Esophagus muscularis mucosa (tissue), 3 donors: ENCODE data around the gene CUX1.

ENCODE experiments used
- CTCF ChIP-seq, 3 experiments: fragments of 200-600 bp in 2 of 3; fragments of 450-650 bp in 1 of 3; sonication (generic) in 2 of 3; IDR thresholded peaks; one replicate each; pipeline ENCODE4 v1.5.1; 2017 to 2019; ENCODE audit warnings: antibody characterized with exemption in 3 of 3, mild to moderate bottlenecking in 2 of 3, moderate library complexity in 1 of 3
- POLR2AphosphoS5 ChIP-seq, 2 donors: sonication (generic); formaldehyde crosslinking; IDR thresholded peaks; one replicate each; pipeline ENCODE4 v1.6.1; 2017; ENCODE audit warnings: antibody characterized with exemption in 2 of 2

GRCh38 chr7:102036958-102037357, 219.5 kb downstream of the CUX1 start:
- TF ChIP-seq CTCF (IDR thresholded peaks at IDR 0.05) = no peak
- no peak for TF ChIP-seq POLR2AphosphoS5 (IDR thresholded peaks at IDR 0.05)
